ENCODE measurements around the gene CXCR3. TPM values are rescaled to one million over a fixed set of nuclear protein-coding genes. Genes with fewer than 3 reads are reported as not detected.
"Not testable (repeated sequence)": the region's sequence is repeated elsewhere in the genome, so short reads cannot be mapped to it uniquely, and the experiment has no call there.

Gene CXCR3
- total RNA-seq, result under 1 TPM; 0.49 to 0.69 TPM
- polyA plus RNA-seq, result under 1 TPM in 1 of 2 donors, not detected in 1; 0.50 TPM
- long read RNA-seq, donor 1, partial matches to known transcripts, result 0 of 1 reads
- long read RNA-seq, donor 1, other reads (novel, unspliced or antisense), result 1 of 1 reads
- long read RNA-seq, donor 2, partial matches to known transcripts, result 0 of 1 reads
- long read RNA-seq, donor 2, other reads (novel, unspliced or antisense), result 0 of 1 reads

- Histone ChIP-seq H3K36me3 (ENCODE audit: control insufficient read depth in 1 of 2, insufficient read depth in 2 of 2, low read length in 1 of 2) (no peaks in the 10 kb centered on the region), H3K4me1 (ENCODE audit: control insufficient read depth in 1 of 2, insufficient read depth in 2 of 2, low read length in 2 of 2) (no peaks in the 10 kb centered on the region), H3K9me3 (ENCODE audit: control insufficient read depth, low read length) (no peaks in the 10 kb centered on the region), H3K27ac (ENCODE audit: low read depth in 1 of 2, low read length in 2 of 2) (no peak within 1 kb of the TSS), H3K27me3 (ENCODE audit: control insufficient read depth in 1 of 2, insufficient read depth in 2 of 2, low read length in 1 of 2) (no peaks in the 10 kb centered on the region), H3K4me3 (ENCODE audit: low read length in 2 of 2) (no peak within 1 kb of the TSS)
- ATAC-seq (ENCODE audit: low FRiP score), result no peak
- DNase-seq, result peak in 1 of 2 donors; percentile 55
- WGBS, 2 donors, result 34 to 54% methylated on average over 4 of the region's 4 CpGs
- intact Hi-C loops (cut with DNase I), result no loop called here
Observed at GRCh38 chrX:71618303-71618721, at the start of gene CXCR3. TSS of gene CXCR3 (minus strand) at chrX:71618511. CDS start at chrX:71618449, 62 bp downstream.

GRCh38 chrX:71667328-71668247 is 49.3 kb upstream of the CXCR3 start, which contains the start of gene LOC101059915:
TSS of gene LOC101059915 (plus strand) at chrX:71667546.
- Histone ChIP-seq H3K27me3 (ENCODE audit: control insufficient read depth in 1 of 2, insufficient read depth in 2 of 2, low read length in 1 of 2) (no peaks in the 10 kb centered on the region), H3K27ac (ENCODE audit: low read depth in 1 of 2, low read length in 2 of 2) (no peak within 1 kb of the TSS), H3K36me3 (ENCODE audit: control insufficient read depth in 1 of 2, insufficient read depth in 2 of 2, low read length in 1 of 2) (no peaks in the 10 kb centered on the region), H3K4me3 (ENCODE audit: low read length in 2 of 2) (no peak within 1 kb of the TSS), H3K9me3 (ENCODE audit: control insufficient read depth, low read length) (no peaks in the 10 kb centered on the region), H3K4me1 (ENCODE audit: control insufficient read depth in 1 of 2, insufficient read depth in 2 of 2, low read length in 2 of 2) (no peaks in the 10 kb centered on the region)
- DNase-seq (no peak), ATAC-seq (ENCODE audit: low FRiP score) (no peak)
- intact Hi-C loops (cut with DNase I), result no loop called here
- WGBS, 2 donors, result 95 to 96% methylated on average over 49 to 50 of the region's 50 CpGs

GRCh38 chrX:71666240-71667223 is 48.2 kb upstream of the CXCR3 start:
- no peak overlapping the region for H3K4me3 ChIP-seq (ENCODE audit: low read length in 2 of 2)
- WGBS, 2 donors, result 94 to 96% methylated on average over 48 of the region's 48 CpGs

GRCh38 chrX:71665747-71666146 is 47.4 kb upstream of the CXCR3 start:
- DNase-seq (peak in 1 of 2 donors; percentile 65), ATAC-seq (ENCODE audit: low FRiP score) (no peak)
- 79 to 86% methylated on average over 10 of the region's 10 CpGs for WGBS, 2 donors
- Histone ChIP-seq H3K36me3 (ENCODE audit: control insufficient read depth in 1 of 2, insufficient read depth in 2 of 2, low read length in 1 of 2) (no peaks in the 10 kb centered on the region), H3K27ac (ENCODE audit: low read depth in 1 of 2, low read length in 2 of 2) (no peak overlapping the region), H3K27me3 (ENCODE audit: control insufficient read depth in 1 of 2, insufficient read depth in 2 of 2, low read length in 1 of 2) (no peaks in the 10 kb centered on the region), H3K9me3 (ENCODE audit: control insufficient read depth, low read length) (no peaks in the 10 kb centered on the region), H3K4me1 (ENCODE audit: control insufficient read depth in 1 of 2, insufficient read depth in 2 of 2, low read length in 2 of 2) (no peaks in the 10 kb centered on the region), H3K4me3 (ENCODE audit: low read length in 2 of 2) (no peak overlapping the region)
- intact Hi-C loops (cut with DNase I), result no loop called here

More at GRCh38 chrX:71666240-71667223, 48.2 kb upstream of the CXCR3 start:
- Histone ChIP-seq H3K27me3 (ENCODE audit: control insufficient read depth in 1 of 2, insufficient read depth in 2 of 2, low read length in 1 of 2) (no peaks in the 10 kb centered on the region), H3K36me3 (ENCODE audit: control insufficient read depth in 1 of 2, insufficient read depth in 2 of 2, low read length in 1 of 2) (no peaks in the 10 kb centered on the region), H3K27ac (ENCODE audit: low read depth in 1 of 2, low read length in 2 of 2) (no peak overlapping the region), H3K4me1 (ENCODE audit: control insufficient read depth in 1 of 2, insufficient read depth in 2 of 2, low read length in 2 of 2) (no peaks in the 10 kb centered on the region), H3K9me3 (ENCODE audit: control insufficient read depth, low read length) (no peaks in the 10 kb centered on the region)
- peak in 1 of 2 donors; percentile 67 for DNase-seq
- intact Hi-C loops (cut with DNase I), result no loop called here
- ATAC-seq (ENCODE audit: low FRiP score), result no peak

- Histone ChIP-seq H3K9me3 (ENCODE audit: control insufficient read depth, low read length) (no peaks in the 10 kb centered on the region), H3K4me1 (ENCODE audit: control insufficient read depth in 1 of 2, insufficient read depth in 2 of 2, low read length in 2 of 2) (no peaks in the 10 kb centered on the region), H3K27ac (ENCODE audit: low read depth in 1 of 2, low read length in 2 of 2) (no peak overlapping the region), H3K36me3 (ENCODE audit: control insufficient read depth in 1 of 2, insufficient read depth in 2 of 2, low read length in 1 of 2) (no peaks in the 10 kb centered on the region), H3K4me3 (ENCODE audit: low read length in 2 of 2) (no peak overlapping the region), H3K27me3 (ENCODE audit: control insufficient read depth in 1 of 2, insufficient read depth in 2 of 2, low read length in 1 of 2) (no peaks in the 10 kb centered on the region)
- ATAC-seq (ENCODE audit: low FRiP score) (no peak), DNase-seq (no peak)
- intact Hi-C loops (cut with DNase I), result no loop called here
- WGBS, 2 donors, result 53 to 56% methylated on average over 16 of the region's 16 CpGs
Observed at GRCh38 chrX:71664889-71665491, 46.7 kb upstream of the CXCR3 start.

- not testable (repeated sequence) for H3K27me3 ChIP-seq (ENCODE audit: control insufficient read depth in 1 of 2, insufficient read depth in 2 of 2, low read length in 1 of 2); ATAC-seq (ENCODE audit: low FRiP score)
- WGBS, 2 donors, result 62% methylated on average over 8 of the region's 8 CpGs
Observed at GRCh38 chrX:71664202-71664601, 45.9 kb upstream of the CXCR3 start.

GRCh38 chrX:71663238-71663637 is 44.9 kb upstream of the CXCR3 start:
- WGBS, 2 donors, result 82 to 83% methylated on average over 8 of the region's 8 CpGs
- H3K4me1 ChIP-seq (ENCODE audit: control insufficient read depth in 1 of 2, insufficient read depth in 2 of 2, low read length in 2 of 2); DNase-seq; H3K36me3 ChIP-seq (ENCODE audit: control insufficient read depth in 1 of 2, insufficient read depth in 2 of 2, low read length in 1 of 2); ATAC-seq (ENCODE audit: low FRiP score); H3K4me3 ChIP-seq (ENCODE audit: low read length in 2 of 2); H3K27ac ChIP-seq (ENCODE audit: low read depth in 1 of 2, low read length in 2 of 2); intact Hi-C loops (cut with DNase I); H3K9me3 ChIP-seq (ENCODE audit: control insufficient read depth, low read length); H3K27me3 ChIP-seq (ENCODE audit: control insufficient read depth in 1 of 2, insufficient read depth in 2 of 2, low read length in 1 of 2): not testable (repeated sequence)

More at GRCh38 chrX:71664202-71664601, 45.9 kb upstream of the CXCR3 start:
- H3K9me3 ChIP-seq (ENCODE audit: control insufficient read depth, low read length); DNase-seq; H3K4me3 ChIP-seq (ENCODE audit: low read length in 2 of 2); H3K36me3 ChIP-seq (ENCODE audit: control insufficient read depth in 1 of 2, insufficient read depth in 2 of 2, low read length in 1 of 2); H3K4me1 ChIP-seq (ENCODE audit: control insufficient read depth in 1 of 2, insufficient read depth in 2 of 2, low read length in 2 of 2); H3K27ac ChIP-seq (ENCODE audit: low read depth in 1 of 2, low read length in 2 of 2); intact Hi-C loops (cut with DNase I): not testable (repeated sequence)

- H3K36me3 ChIP-seq (ENCODE audit: control insufficient read depth in 1 of 2, insufficient read depth in 2 of 2, low read length in 1 of 2); H3K27me3 ChIP-seq (ENCODE audit: control insufficient read depth in 1 of 2, insufficient read depth in 2 of 2, low read length in 1 of 2); H3K4me1 ChIP-seq (ENCODE audit: control insufficient read depth in 1 of 2, insufficient read depth in 2 of 2, low read length in 2 of 2); H3K9me3 ChIP-seq (ENCODE audit: control insufficient read depth, low read length); H3K27ac ChIP-seq (ENCODE audit: low read depth in 1 of 2, low read length in 2 of 2); intact Hi-C loops (cut with DNase I); DNase-seq; H3K4me3 ChIP-seq (ENCODE audit: low read length in 2 of 2); ATAC-seq (ENCODE audit: low FRiP score): not testable (repeated sequence)
- WGBS, 2 donors, result 79 to 87% methylated on average over 11 of the region's 11 CpGs
Observed at GRCh38 chrX:71662654-71663053, 44.3 kb upstream of the CXCR3 start.
